Measurements from ENCODE around the gene OSCP1. TPM values are rescaled to one million over a fixed set of nuclear protein-coding genes. Genes with fewer than 3 reads are reported as not detected.

OSCP1 gene
- total and polyA plus RNA-seq, 8 donors, result 1.7 to 69.4 (median 9.0) TPM

DNA sequence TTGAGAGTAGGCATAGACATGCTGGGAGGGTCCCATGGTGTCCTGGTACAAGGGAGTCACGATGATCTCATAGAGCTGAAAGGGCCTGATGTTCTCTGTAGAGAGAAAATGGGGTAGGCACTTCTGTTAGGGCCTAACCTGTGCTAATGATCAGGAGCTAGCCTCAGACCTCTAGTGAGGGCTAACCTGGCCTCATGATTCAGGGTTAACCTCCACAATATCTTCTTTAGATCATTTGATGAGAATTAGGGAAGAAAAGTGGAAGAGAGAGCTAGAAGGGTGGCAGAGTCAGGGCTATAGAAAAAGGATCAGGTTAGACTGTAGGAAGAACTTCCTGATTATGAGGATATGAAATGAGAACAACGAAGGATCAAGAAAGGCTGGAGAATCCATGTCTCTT, 18.9 kb upstream of the OSCP1 start:
- intact Hi-C loops (cut with DNase I; ENCODE audit: low total_unique reads), result no loop called here

DNA sequence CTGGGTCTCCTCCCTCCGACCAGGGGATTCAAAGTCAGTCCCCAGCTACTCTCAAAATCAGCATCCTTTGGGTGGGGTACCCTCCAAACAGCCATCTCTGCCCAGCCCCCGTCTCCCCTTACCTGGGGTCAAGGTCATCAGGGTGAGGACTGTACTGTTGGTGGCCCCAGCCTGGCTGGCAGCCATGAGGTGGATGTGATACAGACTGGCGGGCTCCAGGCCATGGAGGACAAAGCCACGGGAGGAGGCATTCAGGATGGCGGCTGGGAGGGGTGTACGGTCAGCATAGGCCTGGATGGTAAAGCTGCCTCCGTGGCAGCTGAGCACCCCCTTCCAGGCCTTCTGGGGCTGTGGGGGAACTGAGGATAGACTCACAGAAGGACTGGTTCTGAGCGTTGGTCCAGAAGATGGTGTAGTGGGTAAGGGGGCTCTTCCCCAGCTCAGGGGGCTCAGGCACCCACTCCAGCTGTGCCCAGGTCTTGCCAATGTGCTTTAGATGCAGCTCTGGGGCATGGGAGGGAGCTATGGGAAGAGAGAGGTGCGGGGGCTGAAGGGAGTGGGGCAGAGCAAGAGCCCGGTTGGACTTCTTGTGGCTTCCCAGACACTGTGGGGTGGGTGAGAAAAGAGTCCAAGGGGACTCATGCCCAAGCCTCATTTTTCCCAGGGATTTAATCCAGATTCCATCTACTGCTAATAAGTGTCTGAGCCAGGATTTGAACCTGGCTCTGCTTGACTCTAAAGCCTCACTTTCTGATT, 17.6 kb upstream of the OSCP1 start:
- H3K9me3 ChIP-seq, result no peaks in the 10 kb centered on the region
- H3K27ac ChIP-seq, result no peak overlapping the region
- 70 to 91% (median 89%) methylated on average over 2 to 10 of the region's 10 CpGs for WGBS, 5 donors
- intact Hi-C loops (cut with DNase I; ENCODE audit: low total_unique reads), result no loop called here
- DNase-seq, result no peak
- H3K27me3 ChIP-seq, result no peaks in the 10 kb centered on the region
- TF ChIP-seq POLR2A (IDR thresholded peaks at IDR 0.05), result no peak
- TF ChIP-seq POLR2AphosphoS5 (IDR thresholded peaks at IDR 0.05), result no peak
- TF ChIP-seq EP300 (IDR thresholded peaks at IDR 0.05), result no peak
- TF ChIP-seq, protein P1, sequence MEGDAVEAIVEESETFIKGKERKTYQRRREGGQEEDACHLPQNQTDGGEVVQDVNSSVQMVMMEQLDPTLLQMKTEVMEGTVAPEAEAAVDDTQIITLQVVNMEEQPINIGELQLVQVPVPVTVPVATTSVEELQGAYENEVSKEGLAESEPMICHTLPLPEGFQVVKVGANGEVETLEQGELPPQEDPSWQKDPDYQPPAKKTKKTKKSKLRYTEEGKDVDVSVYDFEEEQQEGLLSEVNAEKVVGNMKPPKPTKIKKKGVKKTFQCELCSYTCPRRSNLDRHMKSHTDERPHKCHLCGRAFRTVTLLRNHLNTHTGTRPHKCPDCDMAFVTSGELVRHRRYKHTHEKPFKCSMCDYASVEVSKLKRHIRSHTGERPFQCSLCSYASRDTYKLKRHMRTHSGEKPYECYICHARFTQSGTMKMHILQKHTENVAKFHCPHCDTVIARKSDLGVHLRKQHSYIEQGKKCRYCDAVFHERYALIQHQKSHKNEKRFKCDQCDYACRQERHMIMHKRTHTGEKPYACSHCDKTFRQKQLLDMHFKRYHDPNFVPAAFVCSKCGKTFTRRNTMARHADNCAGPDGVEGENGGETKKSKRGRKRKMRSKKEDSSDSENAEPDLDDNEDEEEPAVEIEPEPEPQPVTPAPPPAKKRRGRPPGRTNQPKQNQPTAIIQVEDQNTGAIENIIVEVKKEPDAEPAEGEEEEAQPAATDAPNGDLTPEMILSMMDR (IDR thresholded peaks at IDR 0.05), result no peak
- peaks cover 8 to 17% (median 14%) of the 10 kb centered on the region in 4 donors for H3K4me1 ChIP-seq
- peaks cover 0 to 9% (median 0%) of the 10 kb centered on the region in 4 donors for H3K36me3 ChIP-seq
- no peak overlapping the region for H3K4me3 ChIP-seq

More for the DNA sequence above, 18.9 kb upstream of the OSCP1 start:
- TF ChIP-seq POLR2AphosphoS5 (IDR thresholded peaks at IDR 0.05) (no peak), EP300 (IDR thresholded peaks at IDR 0.05) (no peak), POLR2A (IDR thresholded peaks at IDR 0.05) (no peak)
- TF ChIP-seq, protein P1 (IDR thresholded peaks at IDR 0.05), result no peak
- Histone ChIP-seq H3K36me3 (peaks cover 0 to 9% (median 0%) of the 10 kb centered on the region in 4 donors), H3K4me1 (peaks cover 0 to 8% (median 5%) of the 10 kb centered on the region in 4 donors), H3K27me3 (no peaks in the 10 kb centered on the region), H3K4me3 (no peak overlapping the region), H3K27ac (no peak overlapping the region), H3K9me3 (no peaks in the 10 kb centered on the region)
- 79 to 91% (median 90%) methylated on average over 2 of the region's 2 CpGs for WGBS, 5 donors
- no peak for DNase-seq

DNA sequence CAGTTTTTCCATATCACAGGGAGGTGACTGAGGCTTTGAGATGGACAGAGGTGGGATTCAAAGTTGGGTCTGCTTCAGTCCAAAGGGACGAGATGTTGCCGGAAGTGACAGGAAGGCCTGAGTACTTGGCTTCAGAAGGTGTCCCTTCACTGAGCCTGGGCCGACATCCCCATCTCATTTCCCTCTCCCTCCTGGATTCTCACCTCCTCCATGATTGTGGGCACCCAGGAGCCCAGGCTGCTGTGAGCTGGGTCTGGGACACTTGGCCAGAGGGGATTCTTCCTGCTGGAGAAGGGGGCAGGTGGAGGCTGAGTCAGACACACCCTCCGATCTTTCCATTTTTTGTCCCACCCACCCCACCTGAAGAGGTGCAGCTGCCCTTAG, 16.8 kb upstream of the OSCP1 start:
- no peak overlapping the region for H3K4me3 ChIP-seq
- no peaks in the 10 kb centered on the region for H3K27me3 ChIP-seq
- DNase-seq, result no peak
- H3K36me3 ChIP-seq, result peaks cover 0 to 11% (median 4%) of the 10 kb centered on the region in 4 donors
- intact Hi-C loops (cut with DNase I; ENCODE audit: low total_unique reads), result no loop called here
- WGBS, 5 donors, result 91 to 100% (median 96%) methylated on average over 3 to 4 of the region's 4 CpGs
- H3K4me1 ChIP-seq, result peaks cover 8 to 26% (median 22%) of the 10 kb centered on the region in 4 donors
- no peak overlapping the region for H3K27ac ChIP-seq
- TF ChIP-seq POLR2AphosphoS5 (IDR thresholded peaks at IDR 0.05) (no peak), EP300 (IDR thresholded peaks at IDR 0.05) (no peak), POLR2A (IDR thresholded peaks at IDR 0.05) (no peak)
- TF ChIP-seq, protein P1 (IDR thresholded peaks at IDR 0.05), result no peak
- H3K9me3 ChIP-seq, result no peaks in the 10 kb centered on the region

DNA sequence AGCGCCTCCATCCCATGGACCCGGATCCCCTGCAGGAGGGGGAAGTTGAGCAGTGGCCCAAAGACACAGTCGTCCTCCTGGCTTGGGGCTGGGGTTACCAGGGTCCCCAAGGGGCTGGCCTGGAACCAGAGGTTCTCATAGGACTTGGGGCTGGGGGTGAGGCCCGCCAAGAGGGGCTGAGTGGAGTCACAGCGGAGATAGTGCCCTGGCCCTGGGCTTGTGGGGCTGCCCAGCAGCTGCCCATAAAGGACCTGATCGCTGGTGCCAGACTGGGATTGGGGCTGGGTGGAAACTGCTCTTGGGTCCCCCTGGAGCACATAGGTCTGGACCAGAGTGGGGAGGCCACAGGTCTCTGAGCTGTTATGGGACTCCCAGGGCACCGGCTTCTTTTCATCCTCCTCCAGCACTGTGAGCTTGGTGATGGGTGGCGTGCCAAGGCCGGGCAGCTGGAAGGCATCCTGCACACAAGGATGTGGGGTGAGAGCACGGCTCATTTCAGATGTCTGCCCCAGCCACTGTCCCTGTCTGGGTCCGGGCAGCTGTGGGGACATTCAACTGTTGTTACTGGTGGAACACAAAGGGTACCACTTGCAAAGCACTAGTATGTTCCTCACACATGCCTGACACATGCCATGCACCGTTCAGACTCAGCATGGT, 16.2 kb upstream of the OSCP1 start:
- Histone ChIP-seq H3K9me3 (no peaks in the 10 kb centered on the region), H3K4me1 (peaks cover 8 to 28% (median 23%) of the 10 kb centered on the region in 4 donors), H3K27me3 (no peaks in the 10 kb centered on the region), H3K27ac (no peak overlapping the region), H3K36me3 (peaks cover 4 to 13% (median 9%) of the 10 kb centered on the region in 4 donors), H3K4me3 (no peak overlapping the region)
- intact Hi-C loops (cut with DNase I; ENCODE audit: low total_unique reads), result no loop called here
- WGBS, 5 donors, result 91 to 92% (median 92%) methylated on average over 9 to 12 of the region's 12 CpGs
- TF ChIP-seq POLR2A (IDR thresholded peaks at IDR 0.05) (no peak), EP300 (IDR thresholded peaks at IDR 0.05) (no peak), POLR2AphosphoS5 (IDR thresholded peaks at IDR 0.05) (no peak)
- TF ChIP-seq, protein P1 (IDR thresholded peaks at IDR 0.05), result no peak
- DNase-seq, result no peak
